Fibroblast of mammary gland (primary cell): ENCODE data around the gene GNAQ.

Source experiments
- DNase-seq: peaks from one replicate; pipeline ENCODE4 v3.0.0-alpha.2; 2010; ENCODE audit warnings: low read depth
- H3K4me3 ChIP-seq: 2 replicates; pipeline ENCODE4 v1.5.1; 2011; ENCODE audit warnings: low read depth, mild to moderate bottlenecking, low read length, moderate library complexity; ENCODE audit not compliant: control insufficient read depth
- CTCF ChIP-seq: conservative IDR thresholded peaks from 2 replicates; pipeline ENCODE4 v1.5.1; 2011; ENCODE audit warnings: low read depth, low read length, inconsistent platforms; ENCODE audit not compliant: control insufficient read depth, insufficient read depth

The GNAQ gene

GRCh38 chr9:77980622-77981021 lies 51.0 kb downstream of the GNAQ start:
- no peak for TF ChIP-seq CTCF
- H3K4me3 ChIP-seq: no peak overlapping the region
- DNase-seq: peak; percentile 64

GRCh38 chr9:77978086-77978781 lies 53.4 kb downstream of the GNAQ start:
- H3K4me3 ChIP-seq: no peak overlapping the region
- TF ChIP-seq CTCF: no peak
- DNase-seq: no peak

- peak; percentile 65 for TF ChIP-seq CTCF
- peak; percentile 79 for DNase-seq
These were observed 54.4 kb downstream of the GNAQ start for GRCh38 chr9:77977210-77977611.

GRCh38 chr9:77975806-77976205 lies 55.8 kb downstream of the GNAQ start:
- H3K4me3 ChIP-seq: no peak overlapping the region
- no peak for TF ChIP-seq CTCF
- DNase-seq: no peak

More at GRCh38 chr9:77977210-77977611, 54.4 kb downstream of the GNAQ start:
- H3K4me3 ChIP-seq: no peak overlapping the region

- no peak for DNase-seq
These were observed 56.6 kb downstream of the GNAQ start for GRCh38 chr9:77975036-77975435.

DNA sequence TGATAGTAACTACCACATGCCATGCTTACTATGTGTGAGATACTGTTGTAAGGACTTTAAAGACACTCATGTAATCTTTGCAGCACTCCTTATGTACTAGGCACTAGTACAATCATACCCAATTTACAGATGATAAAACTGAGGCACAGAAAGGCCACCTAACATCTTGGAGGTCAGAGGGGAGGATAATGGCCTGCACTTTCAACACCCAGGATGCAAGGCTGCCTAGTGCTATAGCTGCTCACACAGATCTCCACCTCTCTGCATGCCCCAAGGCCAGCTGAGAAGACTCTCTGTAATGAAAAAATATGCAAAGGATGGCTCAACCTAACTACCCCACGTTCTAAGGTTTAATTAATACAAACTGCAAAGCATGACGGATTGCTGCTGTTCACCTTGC lies 57.2 kb downstream of the GNAQ start:
- H3K4me3 ChIP-seq: no peak overlapping the region
- no peak for TF ChIP-seq CTCF
- DNase-seq: no peak

More at GRCh38 chr9:77975036-77975435, 56.6 kb downstream of the GNAQ start:
- no peak for TF ChIP-seq CTCF
- no peak overlapping the region for H3K4me3 ChIP-seq
